ENCODE data around the gene UNC5A.

UNC5A gene

GRCh38 chr5:176886336-176887251 is 76.2 kb downstream of the UNC5A start:
- Histone ChIP-seq H3K36me3 (ENCODE audit: insufficient read depth, low read length) (no peaks in the 10 kb centered on the region), H3K4me1 (ENCODE audit: insufficient read depth, low read length) (no peaks in the 10 kb centered on the region; the same call in 1 of the 2 replicates), H3K27ac (ENCODE audit: low read depth, low read length) (no peak overlapping the region), H3K4me3 (ENCODE audit: low read length) (no peak overlapping the region), H3K27me3 (ENCODE audit: insufficient read depth, low read length) (no peaks in the 10 kb centered on the region), H3K9ac (ENCODE audit: low read depth, low read length) (no peak overlapping the region), H3K9me3 (ENCODE audit: insufficient read depth, low read depth, low read length) (no peaks in the 10 kb centered on the region)
- 94% methylated on average over 11 of the region's 13 CpGs for WGBS

- WGBS = 94% methylated on average over 28 of the region's 28 CpGs
- Histone ChIP-seq H3K4me1 (ENCODE audit: insufficient read depth, low read length) (no peaks in the 10 kb centered on the region; the same call in 1 of the 2 replicates), H3K27me3 (ENCODE audit: insufficient read depth, low read length) (no peaks in the 10 kb centered on the region)
These were observed 77.0 kb downstream of the UNC5A start for GRCh38 chr5:176887252-176887849.

GRCh38 chr5:176888016-176888864 is 77.9 kb downstream of the UNC5A start:
- no peak overlapping the region for H3K4me3 ChIP-seq (ENCODE audit: low read length)
- 92% methylated on average over 27 of the region's 27 CpGs for WGBS
- no peaks in the 10 kb centered on the region for H3K36me3 ChIP-seq (ENCODE audit: insufficient read depth, low read length)
- H3K9ac ChIP-seq (ENCODE audit: low read depth, low read length) = no peak overlapping the region
- no peak overlapping the region for H3K27ac ChIP-seq (ENCODE audit: low read depth, low read length)
- no peaks in the 10 kb centered on the region for H3K9me3 ChIP-seq (ENCODE audit: insufficient read depth, low read depth, low read length)
- H3K27me3 ChIP-seq (ENCODE audit: insufficient read depth, low read length) = no peaks in the 10 kb centered on the region
- no peaks in the 10 kb centered on the region; the same call in 1 of the 2 replicates for H3K4me1 ChIP-seq (ENCODE audit: insufficient read depth, low read length)

More at GRCh38 chr5:176887252-176887849, 77.0 kb downstream of the UNC5A start:
- Histone ChIP-seq H3K27ac (ENCODE audit: low read depth, low read length) (no peak overlapping the region), H3K9me3 (ENCODE audit: insufficient read depth, low read depth, low read length) (no peaks in the 10 kb centered on the region), H3K36me3 (ENCODE audit: insufficient read depth, low read length) (no peaks in the 10 kb centered on the region), H3K4me3 (ENCODE audit: low read length) (no peak overlapping the region), H3K9ac (ENCODE audit: low read depth, low read length) (no peak overlapping the region)

- no peaks in the 10 kb centered on the region for H3K36me3 ChIP-seq (ENCODE audit: insufficient read depth, low read length)
- no peak overlapping the region for H3K9ac ChIP-seq (ENCODE audit: low read depth, low read length)
- no peaks in the 10 kb centered on the region; the same call in 1 of the 2 replicates for H3K4me1 ChIP-seq (ENCODE audit: insufficient read depth, low read length)
- no peak overlapping the region for H3K4me3 ChIP-seq (ENCODE audit: low read length)
- H3K9me3 ChIP-seq (ENCODE audit: insufficient read depth, low read depth, low read length) = no peaks in the 10 kb centered on the region
- WGBS = 96% methylated on average over 1 of the region's 1 CpG
- H3K27ac ChIP-seq (ENCODE audit: low read depth, low read length) = no peak overlapping the region
- no peaks in the 10 kb centered on the region for H3K27me3 ChIP-seq (ENCODE audit: insufficient read depth, low read length)
These were observed 78.5 kb downstream of the UNC5A start for GRCh38 chr5:176888865-176889165.

- no peak overlapping the region for H3K4me3 ChIP-seq (ENCODE audit: low read length)
- H3K4me1 ChIP-seq (ENCODE audit: insufficient read depth, low read length) = no peaks in the 10 kb centered on the region; the same call in 1 of the 2 replicates
- 94% methylated on average over 24 of the region's 24 CpGs for whole genome bisulfite sequencing
- no peaks in the 10 kb centered on the region for H3K9me3 ChIP-seq (ENCODE audit: insufficient read depth, low read depth, low read length)
- no peaks in the 10 kb centered on the region for H3K27me3 ChIP-seq (ENCODE audit: insufficient read depth, low read length)
- no peaks in the 10 kb centered on the region for H3K36me3 ChIP-seq (ENCODE audit: insufficient read depth, low read length)
- no peak overlapping the region for H3K9ac ChIP-seq (ENCODE audit: low read depth, low read length)
- H3K27ac ChIP-seq (ENCODE audit: low read depth, low read length) = no peak overlapping the region
These were observed 79.2 kb downstream of the UNC5A start for GRCh38 chr5:176889321-176890280.

GRCh38 chr5:176890455-176891330 is 80.3 kb downstream of the UNC5A start:
- WGBS = 89% methylated on average over 9 of the region's 9 CpGs
- no peaks in the 10 kb centered on the region for H3K27me3 ChIP-seq (ENCODE audit: insufficient read depth, low read length)
- H3K27ac ChIP-seq (ENCODE audit: low read depth, low read length) = no peak overlapping the region

GRCh38 chr5:176891331-176891958 is 81.1 kb downstream of the UNC5A start:
- H3K4me1 ChIP-seq (ENCODE audit: insufficient read depth, low read length) = no peaks in the 10 kb centered on the region
- no peak overlapping the region for H3K27ac ChIP-seq (ENCODE audit: low read depth, low read length)
- H3K9me3 ChIP-seq (ENCODE audit: insufficient read depth, low read depth, low read length) = no peaks in the 10 kb centered on the region
- WGBS = 91% methylated on average over 9 of the region's 9 CpGs
- H3K9ac ChIP-seq (ENCODE audit: low read depth, low read length) = no peak overlapping the region
- no peak overlapping the region for H3K4me3 ChIP-seq (ENCODE audit: low read length)
- no peaks in the 10 kb centered on the region for H3K27me3 ChIP-seq (ENCODE audit: insufficient read depth, low read length)
- no peaks in the 10 kb centered on the region for H3K36me3 ChIP-seq (ENCODE audit: insufficient read depth, low read length)

More at GRCh38 chr5:176890455-176891330, 80.3 kb downstream of the UNC5A start:
- H3K9me3 ChIP-seq (ENCODE audit: insufficient read depth, low read depth, low read length) = no peaks in the 10 kb centered on the region
- H3K4me1 ChIP-seq (ENCODE audit: insufficient read depth, low read length) = no peaks in the 10 kb centered on the region
- H3K36me3 ChIP-seq (ENCODE audit: insufficient read depth, low read length) = no peaks in the 10 kb centered on the region
- H3K9ac ChIP-seq (ENCODE audit: low read depth, low read length) = no peak overlapping the region
- no peak overlapping the region for H3K4me3 ChIP-seq (ENCODE audit: low read length)

- no peaks in the 10 kb centered on the region for H3K4me1 ChIP-seq (ENCODE audit: insufficient read depth, low read length)
- H3K36me3 ChIP-seq (ENCODE audit: insufficient read depth, low read length) = no peaks in the 10 kb centered on the region
- H3K9ac ChIP-seq (ENCODE audit: low read depth, low read length) = no peak overlapping the region
- no peaks in the 10 kb centered on the region for H3K27me3 ChIP-seq (ENCODE audit: insufficient read depth, low read length)
- WGBS = 92% methylated on average over 3 of the region's 3 CpGs
- H3K27ac ChIP-seq (ENCODE audit: low read depth, low read length) = no peak overlapping the region
- H3K4me3 ChIP-seq (ENCODE audit: low read length) = no peak overlapping the region
- no peaks in the 10 kb centered on the region for H3K9me3 ChIP-seq (ENCODE audit: insufficient read depth, low read depth, low read length)
These were observed 82.3 kb downstream of the UNC5A start for GRCh38 chr5:176892663-176893062.

GRCh38 chr5:176894298-176894697 is 83.9 kb downstream of the UNC5A start:
- Histone ChIP-seq H3K9me3 (ENCODE audit: insufficient read depth, low read depth, low read length) (no peaks in the 10 kb centered on the region), H3K36me3 (ENCODE audit: insufficient read depth, low read length) (no peaks in the 10 kb centered on the region), H3K4me3 (ENCODE audit: low read length) (no peak overlapping the region), H3K9ac (ENCODE audit: low read depth, low read length) (no peak overlapping the region), H3K27ac (ENCODE audit: low read depth, low read length) (no peak overlapping the region), H3K27me3 (ENCODE audit: insufficient read depth, low read length) (no peaks in the 10 kb centered on the region), H3K4me1 (ENCODE audit: insufficient read depth, low read length) (no peaks in the 10 kb centered on the region)
- WGBS = 94% methylated on average over 6 of the region's 6 CpGs

All from HUES64 (cell line).